ENCODE data around the gene IGF1R. TPM values are rescaled to one million over a fixed set of nuclear protein-coding genes. Genes with fewer than 3 reads are reported as not detected.
A peak's percentile ranks its signal among the peaks of the same experiment; 100 is the strongest.

Gene IGF1R
- total and polyA plus RNA-seq, 4 experiments from 2014 or later = 0.45 to 49.2 (median 25.1) TPM

DNA sequence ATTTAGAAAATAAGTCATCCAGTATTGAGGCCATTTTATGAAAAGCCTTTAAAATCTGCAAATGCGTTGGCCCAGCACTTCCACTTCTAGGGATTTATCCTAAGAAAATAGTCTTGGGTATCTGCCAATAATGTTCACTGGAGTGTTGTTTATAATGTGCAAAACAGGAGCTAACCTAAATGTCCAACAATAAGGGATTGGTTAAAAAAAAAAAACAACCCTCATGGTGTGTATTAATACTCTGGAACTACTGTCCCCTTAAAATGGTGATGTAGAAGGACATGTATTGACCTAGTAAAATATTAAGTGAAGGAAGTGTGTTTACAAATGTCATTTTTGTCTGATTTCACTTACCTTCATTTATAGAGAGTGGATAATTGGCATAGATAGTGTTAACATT is 58.0 kb downstream of the IGF1R start:
- H3K36me3 Mint-ChIP-seq = peaks cover 9 to 12% of the 10 kb centered on the region in 2 donors
- no peak overlapping the region for H3K4me3 Mint-ChIP-seq
- Histone ChIP-seq H3K27ac (ENCODE audit: low read depth, low read length) (no peak overlapping the region), H3K27me3 (ENCODE audit: insufficient read depth, low read length) (no peaks in the 10 kb centered on the region), H3K36me3 (ENCODE audit: insufficient read depth, low read length) (no peaks in the 10 kb centered on the region), H3K9me3 (ENCODE audit: control insufficient read depth in 1 of 2, low read length in 2 of 2) (no peaks in the 10 kb centered on the region), H3K4me1 (ENCODE audit: insufficient read depth, low read length) (no peaks in the 10 kb centered on the region), H3K4me3 (ENCODE audit: low read length in 2 of 2) (no peak overlapping the region)
- intact Hi-C loops (cut with micrococcal nuclease) = no loop called here
- no peak for DNase-seq
- H3K9me3 Mint-ChIP-seq = peaks cover 0 to 5% (median under 1%) of the 10 kb centered on the region in 8 donors
- H3K27me3 Mint-ChIP-seq = no peaks in the 10 kb centered on the region
- CTCF ChIA-PET (ENCODE audit: partially characterized antibody) = no interaction called here
- H3K4me1 Mint-ChIP-seq = peaks cover 4 to 14% (median 6%) of the 10 kb centered on the region in 4 donors
- no peak overlapping the region for H3K27ac Mint-ChIP-seq
- POLR2A ChIA-PET (ENCODE audit: partially characterized antibody) = no interaction called here

DNA sequence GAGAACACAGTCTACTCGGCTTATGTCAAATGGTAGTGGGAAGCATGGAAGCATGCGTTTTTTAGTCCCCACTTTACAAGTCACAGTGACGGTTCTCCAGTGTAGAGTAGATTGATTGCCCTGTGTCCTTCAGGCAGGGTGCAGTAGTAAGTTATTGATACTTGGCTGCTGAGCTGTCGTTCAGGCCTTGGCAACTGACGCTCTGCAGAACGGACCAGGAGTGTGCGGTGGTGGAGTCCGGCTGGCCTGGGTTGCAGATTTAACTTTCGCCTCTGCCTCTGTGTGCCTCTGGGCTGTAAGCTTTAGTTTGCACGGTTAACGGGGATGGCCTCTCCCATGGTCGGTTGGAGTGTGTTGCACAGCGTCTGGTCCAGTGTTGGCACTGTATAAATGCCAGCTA is 58.6 kb downstream of the IGF1R start:
- Histone ChIP-seq H3K36me3 (ENCODE audit: insufficient read depth, low read length) (no peaks in the 10 kb centered on the region), H3K27me3 (ENCODE audit: insufficient read depth, low read length) (no peaks in the 10 kb centered on the region), H3K4me3 (ENCODE audit: low read length in 2 of 2) (no peak overlapping the region), H3K4me1 (ENCODE audit: insufficient read depth, low read length) (no peaks in the 10 kb centered on the region), H3K27ac (ENCODE audit: low read depth, low read length) (no peak overlapping the region), H3K9me3 (ENCODE audit: control insufficient read depth in 1 of 2, low read length in 2 of 2) (peaks cover 0 to under 1% of the 10 kb centered on the region in 2 donors)
- Mint-ChIP-seq H3K4me1 (peaks cover 5 to 16% (median 6%) of the 10 kb centered on the region in 4 donors), H3K27me3 (no peaks in the 10 kb centered on the region), H3K27ac (peak overlapping the region in 1 of 7 donors; percentile 67), H3K36me3 (peaks cover 9 to 18% of the 10 kb centered on the region in 2 donors), H3K9me3 (peaks cover 0 to 11% (median 5%) of the 10 kb centered on the region in 8 donors), H3K4me3 (no peak overlapping the region)
- ChIA-PET CTCF (ENCODE audit: partially characterized antibody) (no interaction called here), POLR2A (ENCODE audit: partially characterized antibody) (no interaction called here)
- intact Hi-C loops (cut with micrococcal nuclease) = no loop called here
- DNase-seq = no peak

DNA sequence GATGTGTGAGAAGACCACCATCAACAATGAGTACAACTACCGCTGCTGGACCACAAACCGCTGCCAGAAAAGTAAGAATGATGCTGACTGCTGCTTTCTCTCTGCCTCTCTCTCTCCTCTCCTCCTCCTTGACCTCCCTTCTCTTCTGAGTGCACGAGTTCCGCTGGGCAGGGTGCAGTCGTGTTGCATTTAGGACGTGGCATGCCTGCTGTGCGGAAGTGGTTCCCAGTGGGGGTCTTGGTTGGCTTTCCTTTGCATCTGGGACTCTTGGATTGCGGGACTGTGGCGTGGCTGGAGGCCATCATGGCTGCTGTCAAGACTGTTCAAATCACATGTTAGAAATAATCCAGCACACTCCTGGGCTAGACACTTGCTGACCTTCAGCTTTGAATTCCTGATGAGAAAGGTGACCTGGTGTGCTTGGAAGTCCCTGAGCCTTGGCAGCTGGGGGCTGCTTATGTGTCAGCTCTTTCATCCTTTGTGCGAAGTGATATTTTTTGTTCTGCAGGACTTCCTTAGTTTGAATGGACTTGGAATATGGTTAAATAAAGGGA is 59.8 kb downstream of the IGF1R start:
- H3K36me3 ChIP-seq (ENCODE audit: insufficient read depth, low read length) = no peaks in the 10 kb centered on the region
- DNase-seq = no peak
- Mint-ChIP-seq H3K36me3 (peaks cover 14 to 24% of the 10 kb centered on the region in 2 donors), H3K4me3 (no peak overlapping the region), H3K27ac (peak overlapping the region in 2 of 7 donors; percentile 13 to 61), H3K27me3 (no peaks in the 10 kb centered on the region), H3K4me1 (peaks cover 6 to 19% (median 7%) of the 10 kb centered on the region in 4 donors), H3K9me3 (peaks cover 0 to 17% (median 9%) of the 10 kb centered on the region in 8 donors)
- H3K4me1 ChIP-seq (ENCODE audit: insufficient read depth, low read length) = peaks cover under 1% of the 10 kb centered on the region
- no peaks in the 10 kb centered on the region for H3K27me3 ChIP-seq (ENCODE audit: insufficient read depth, low read length)
- intact Hi-C loops (cut with micrococcal nuclease) = no loop called here
- H3K27ac ChIP-seq (ENCODE audit: low read depth, low read length) = no peak overlapping the region
- ChIA-PET POLR2A (ENCODE audit: partially characterized antibody) (no interaction called here), CTCF (ENCODE audit: partially characterized antibody) (no interaction called here)
- H3K9me3 ChIP-seq (ENCODE audit: control insufficient read depth in 1 of 2, low read length in 2 of 2) = peaks cover 0 to 4% of the 10 kb centered on the region in 2 donors
- H3K4me3 ChIP-seq (ENCODE audit: low read length in 2 of 2) = no peak overlapping the region

DNA sequence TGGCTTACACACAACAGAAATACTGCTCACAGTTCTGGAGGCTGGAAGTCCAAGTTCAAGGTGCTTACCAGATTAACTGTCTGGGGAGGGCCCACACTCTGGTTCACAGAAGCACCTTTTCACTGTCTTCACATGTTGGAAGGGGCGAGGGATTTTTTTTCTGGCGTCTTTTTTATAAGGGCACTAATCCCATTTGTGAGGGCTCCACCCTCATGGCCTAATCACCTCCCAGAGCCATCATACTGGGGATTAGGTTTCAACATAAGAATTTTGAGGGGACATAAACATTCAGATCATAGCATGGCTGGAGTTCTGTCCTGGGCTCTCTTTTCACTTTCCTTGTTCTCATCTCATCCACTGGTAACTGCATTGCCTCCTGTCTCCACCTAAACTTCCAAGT is 63.5 kb downstream of the IGF1R start:
- ChIA-PET POLR2A (ENCODE audit: partially characterized antibody) (no interaction called here), CTCF (ENCODE audit: partially characterized antibody) (no interaction called here)
- H3K27ac ChIP-seq (ENCODE audit: low read depth, low read length) = no peak overlapping the region
- H3K4me1 ChIP-seq (ENCODE audit: insufficient read depth, low read length) = peaks cover 13% of the 10 kb centered on the region
- no peaks in the 10 kb centered on the region for H3K36me3 ChIP-seq (ENCODE audit: insufficient read depth, low read length)
- H3K4me1 Mint-ChIP-seq = peaks cover 14 to 51% (median 32%) of the 10 kb centered on the region in 4 donors
- no peak overlapping the region for H3K27ac Mint-ChIP-seq
- intact Hi-C loops (cut with micrococcal nuclease) = no loop called here
- no peaks in the 10 kb centered on the region for H3K27me3 ChIP-seq (ENCODE audit: insufficient read depth, low read length)
- no peak for DNase-seq
- H3K36me3 Mint-ChIP-seq = peaks cover 14 to 24% of the 10 kb centered on the region in 2 donors
- H3K4me3 Mint-ChIP-seq = peak overlapping the region in 1 of 8 donors; percentile 36
- peaks cover 0 to 17% (median 9%) of the 10 kb centered on the region in 8 donors for H3K9me3 Mint-ChIP-seq
- no peaks in the 10 kb centered on the region for H3K27me3 Mint-ChIP-seq
- H3K9me3 ChIP-seq (ENCODE audit: control insufficient read depth in 1 of 2, low read length in 2 of 2) = peaks cover 0 to 4% of the 10 kb centered on the region in 2 donors
- H3K4me3 ChIP-seq (ENCODE audit: low read length in 2 of 2) = no peak overlapping the region

DNA sequence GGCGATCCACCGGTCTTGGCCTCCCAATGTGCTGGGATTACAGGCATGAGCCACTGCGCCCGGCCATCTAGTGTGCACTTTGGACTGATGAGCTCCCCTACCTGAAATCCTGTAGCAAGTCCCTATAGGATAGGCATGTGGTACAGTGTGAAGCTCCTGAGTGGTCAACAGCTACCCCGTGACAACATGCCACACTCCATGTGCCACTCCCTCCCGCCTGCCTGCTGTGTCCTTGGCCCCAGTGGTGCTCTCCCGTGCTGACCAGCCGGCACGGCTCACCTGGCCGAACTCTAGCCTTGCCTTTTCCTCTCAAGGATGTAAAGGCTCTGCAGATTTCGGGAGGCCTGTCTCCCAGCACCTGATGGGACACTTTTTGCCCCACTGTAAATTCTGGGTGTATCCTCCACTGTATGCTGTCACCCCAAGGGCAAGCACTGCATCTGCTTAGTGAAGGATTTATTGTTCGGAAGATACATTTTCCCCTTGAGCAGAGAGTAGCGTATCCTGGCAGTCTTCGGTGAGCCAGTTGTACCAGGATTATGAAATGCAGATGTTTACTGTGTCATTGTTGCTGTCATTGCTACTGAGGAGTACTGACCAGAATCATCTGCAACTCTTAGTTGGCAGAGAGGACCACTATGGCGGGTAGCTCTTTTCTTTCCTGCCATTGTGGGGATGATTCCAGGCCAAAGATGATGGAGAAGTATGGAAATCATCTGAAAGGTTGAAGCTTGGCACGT is 64.7 kb downstream of the IGF1R start:
- DNase-seq = no peak
- peaks cover 13 to 23% of the 10 kb centered on the region in 2 donors for H3K36me3 Mint-ChIP-seq
- peak overlapping the region in 5 of 8 donors; percentile 1 to 61 (median 25) for H3K4me3 Mint-ChIP-seq
- peak overlapping the region in 4 of 7 donors; percentile 21 to 74 (median 54) for H3K27ac Mint-ChIP-seq
- H3K9me3 Mint-ChIP-seq = peaks cover 0 to 17% (median 9%) of the 10 kb centered on the region in 8 donors
- H3K9me3 ChIP-seq (ENCODE audit: control insufficient read depth in 1 of 2, low read length in 2 of 2) = peaks cover 0 to 4% of the 10 kb centered on the region in 2 donors
- H3K27me3 ChIP-seq (ENCODE audit: insufficient read depth, low read length) = no peaks in the 10 kb centered on the region
- intact Hi-C loops (cut with micrococcal nuclease) = no loop called here
- no peak overlapping the region for H3K27ac ChIP-seq (ENCODE audit: low read depth, low read length)
- no peaks in the 10 kb centered on the region for H3K36me3 ChIP-seq (ENCODE audit: insufficient read depth, low read length)
- CTCF ChIA-PET (ENCODE audit: partially characterized antibody) = no interaction called here
- POLR2A ChIA-PET (ENCODE audit: partially characterized antibody) = no interaction called here
- no peaks in the 10 kb centered on the region for H3K27me3 Mint-ChIP-seq
- H3K4me3 ChIP-seq (ENCODE audit: low read length in 2 of 2) = no peak overlapping the region
- H3K4me1 ChIP-seq (ENCODE audit: insufficient read depth, low read length) = peaks cover 13% of the 10 kb centered on the region
- H3K4me1 Mint-ChIP-seq = peaks cover 17 to 53% (median 32%) of the 10 kb centered on the region in 4 donors

DNA sequence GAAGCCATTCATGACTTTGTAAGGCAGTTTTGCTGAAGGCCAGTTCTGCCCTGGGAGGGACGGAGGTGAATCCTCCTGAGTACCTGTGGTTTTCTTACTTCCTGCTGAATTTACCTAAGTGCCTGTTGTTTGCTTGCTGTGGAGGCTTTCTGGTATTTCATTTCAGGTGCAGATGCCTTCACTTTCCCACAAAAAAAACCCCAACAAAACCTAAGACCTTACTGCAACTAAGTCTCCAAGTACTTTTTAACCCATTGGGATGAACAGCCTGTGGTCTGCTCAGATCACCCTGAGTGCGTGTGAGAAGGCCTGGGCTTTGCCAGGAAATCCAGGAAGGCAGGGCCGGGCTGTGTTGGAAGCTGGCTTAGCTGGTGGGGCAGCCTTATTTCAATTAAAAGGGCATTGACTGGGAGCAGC is 65.3 kb downstream of the IGF1R start:
- Mint-ChIP-seq H3K27ac (peak overlapping the region in 6 of 7 donors; percentile 42 to 74 (median 57)), H3K36me3 (peaks cover 9 to 17% of the 10 kb centered on the region in 2 donors), H3K4me3 (peak overlapping the region in 4 of 8 donors; percentile 1 to 61 (median 30)), H3K4me1 (peaks cover 17 to 48% (median 32%) of the 10 kb centered on the region in 4 donors), H3K9me3 (peaks cover 0 to 17% (median 9%) of the 10 kb centered on the region in 8 donors), H3K27me3 (no peaks in the 10 kb centered on the region)
- CTCF ChIA-PET (ENCODE audit: partially characterized antibody) = no interaction called here
- intact Hi-C loops (cut with micrococcal nuclease) = no loop called here
- POLR2A ChIA-PET (ENCODE audit: partially characterized antibody) = no interaction called here
- peak in 1 of 5 donors; percentile 12 for DNase-seq
- Histone ChIP-seq H3K4me3 (ENCODE audit: low read length in 2 of 2) (no peak overlapping the region), H3K36me3 (ENCODE audit: insufficient read depth, low read length) (no peaks in the 10 kb centered on the region), H3K4me1 (ENCODE audit: insufficient read depth, low read length) (peaks cover 13% of the 10 kb centered on the region), H3K27me3 (ENCODE audit: insufficient read depth, low read length) (no peaks in the 10 kb centered on the region), H3K9me3 (ENCODE audit: control insufficient read depth in 1 of 2, low read length in 2 of 2) (peaks cover 0 to 4% of the 10 kb centered on the region in 2 donors), H3K27ac (ENCODE audit: low read depth, low read length) (no peak overlapping the region)

DNA sequence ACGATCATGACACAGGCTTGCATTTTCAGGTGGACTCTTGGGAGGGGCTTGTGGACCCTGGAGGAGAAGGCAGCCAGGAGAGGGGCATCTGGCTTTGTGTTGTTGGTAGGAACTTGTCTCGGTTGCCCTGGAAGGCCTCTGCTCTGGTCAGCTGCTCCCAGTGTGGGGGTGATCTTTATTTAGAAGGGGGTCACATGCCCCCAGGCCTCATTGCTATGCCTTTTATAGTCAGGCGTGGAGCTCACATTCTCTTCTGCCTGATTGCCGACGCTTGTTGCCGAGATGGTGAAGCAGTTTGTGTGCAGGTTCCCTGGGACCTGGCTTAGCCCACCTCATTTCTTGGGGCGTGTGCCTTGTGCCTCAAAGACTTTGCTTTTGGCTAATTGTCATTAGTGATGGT is 66.6 kb downstream of the IGF1R start:
- intact Hi-C loops (cut with micrococcal nuclease) = no loop called here
- Mint-ChIP-seq H3K4me3 (peak overlapping the region in 1 of 8 donors; percentile 40), H3K36me3 (peaks cover 5 to 13% of the 10 kb centered on the region in 2 donors), H3K4me1 (peaks cover 14 to 50% (median 32%) of the 10 kb centered on the region in 4 donors), H3K27ac (peak overlapping the region in 1 of 7 donors; percentile 62), H3K9me3 (peaks cover 0 to 16% (median 9%) of the 10 kb centered on the region in 8 donors), H3K27me3 (no peaks in the 10 kb centered on the region)
- DNase-seq = no peak
- CTCF ChIA-PET (ENCODE audit: partially characterized antibody) = interaction anchor here (1.1 kb wide), 1 partner anchor 64 kb away, joined by 3 read pairs; no protein-coding TSS in a partner anchor
- peaks cover 0 to 4% of the 10 kb centered on the region in 2 donors for H3K9me3 ChIP-seq (ENCODE audit: control insufficient read depth in 1 of 2, low read length in 2 of 2)
- H3K4me1 ChIP-seq (ENCODE audit: insufficient read depth, low read length) = peaks cover 13% of the 10 kb centered on the region
- POLR2A ChIA-PET (ENCODE audit: partially characterized antibody) = no interaction called here
- H3K27me3 ChIP-seq (ENCODE audit: insufficient read depth, low read length) = no peaks in the 10 kb centered on the region
- no peak overlapping the region for H3K27ac ChIP-seq (ENCODE audit: low read depth, low read length)
- H3K4me3 ChIP-seq (ENCODE audit: low read length in 2 of 2) = no peak overlapping the region
- H3K36me3 ChIP-seq (ENCODE audit: insufficient read depth, low read length) = no peaks in the 10 kb centered on the region
